Hepatocyte (in vitro differentiated cells): Measurements from ENCODE around the gene CCDC28B.

ENCODE experiments used
- CTCF ChIP-seq: fragments of 200-600 bp; sonication (generic); IDR thresholded peaks from 2 replicates; pipeline ENCODE4 v1.5.1; 2016; ENCODE audit warnings: antibody characterized with exemption, mild to moderate bottlenecking; ENCODE audit not compliant: poor library complexity
- EZH2phosphoT487 ChIP-seq: fragments of 200-600 bp; sonication (generic); IDR thresholded peaks from one replicate; pipeline ENCODE4 v1.6.1; 2018; ENCODE audit warnings: antibody characterized with exemption, mild to moderate bottlenecking, low read depth, moderate library complexity; ENCODE audit not compliant: unreplicated experiment, severe bottlenecking

GRCh38 chr1:32180186-32181060 lies 20.0 kb upstream of the CCDC28B start:
- TF ChIP-seq EZH2phosphoT487: no peak
- no peak for TF ChIP-seq CTCF
